HG03442 (cell line): ENCODE data around the gene SERPINH1.

Experiments
- ATAC-seq: cut with Tn5 transposase; IDR thresholded peaks from one replicate; pipeline ENCODE4 v1.9.1; 2021; ENCODE audit warnings: mild to moderate bottlenecking, moderate library complexity; ENCODE audit not compliant: unreplicated experiment

The SERPINH1 gene

DNA sequence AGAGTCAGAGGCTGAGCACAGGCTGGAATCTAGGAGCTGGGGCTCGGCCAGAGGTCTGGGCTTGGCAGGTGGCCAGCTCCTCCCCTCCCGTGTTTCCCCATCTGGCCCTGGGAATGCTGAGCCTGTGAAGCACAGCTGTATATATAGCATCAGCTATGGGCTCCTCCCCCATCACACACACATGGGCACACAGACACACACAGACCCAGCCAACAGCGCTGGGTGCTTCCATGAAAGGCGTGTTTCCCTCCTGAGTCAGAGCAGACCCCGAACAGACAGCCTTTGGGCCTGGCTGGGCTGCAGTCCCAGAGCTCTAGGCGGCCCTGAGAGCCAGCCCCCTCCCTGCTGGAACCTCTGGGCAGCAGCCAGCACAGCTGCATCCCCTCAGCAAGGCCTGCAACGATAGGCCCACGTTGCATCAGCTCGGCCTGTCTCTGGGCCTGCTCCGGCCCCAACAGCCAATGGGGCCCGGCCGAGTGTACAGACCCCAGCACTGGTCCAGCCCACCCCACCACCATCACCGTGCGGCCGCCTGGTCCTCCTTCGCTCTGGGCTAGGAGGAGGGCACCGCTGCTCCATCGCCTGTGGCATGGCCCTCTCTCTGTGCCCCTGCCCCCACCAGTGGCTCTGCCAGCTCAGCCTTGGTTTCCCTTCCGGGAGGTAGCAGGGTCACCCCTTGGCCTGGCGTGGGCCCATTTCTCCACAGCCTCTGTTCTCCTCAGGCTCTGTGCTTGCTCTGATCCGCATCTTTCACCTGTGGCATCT is 7.6 kb upstream of the SERPINH1 start:
- no peak for ATAC-seq

DNA sequence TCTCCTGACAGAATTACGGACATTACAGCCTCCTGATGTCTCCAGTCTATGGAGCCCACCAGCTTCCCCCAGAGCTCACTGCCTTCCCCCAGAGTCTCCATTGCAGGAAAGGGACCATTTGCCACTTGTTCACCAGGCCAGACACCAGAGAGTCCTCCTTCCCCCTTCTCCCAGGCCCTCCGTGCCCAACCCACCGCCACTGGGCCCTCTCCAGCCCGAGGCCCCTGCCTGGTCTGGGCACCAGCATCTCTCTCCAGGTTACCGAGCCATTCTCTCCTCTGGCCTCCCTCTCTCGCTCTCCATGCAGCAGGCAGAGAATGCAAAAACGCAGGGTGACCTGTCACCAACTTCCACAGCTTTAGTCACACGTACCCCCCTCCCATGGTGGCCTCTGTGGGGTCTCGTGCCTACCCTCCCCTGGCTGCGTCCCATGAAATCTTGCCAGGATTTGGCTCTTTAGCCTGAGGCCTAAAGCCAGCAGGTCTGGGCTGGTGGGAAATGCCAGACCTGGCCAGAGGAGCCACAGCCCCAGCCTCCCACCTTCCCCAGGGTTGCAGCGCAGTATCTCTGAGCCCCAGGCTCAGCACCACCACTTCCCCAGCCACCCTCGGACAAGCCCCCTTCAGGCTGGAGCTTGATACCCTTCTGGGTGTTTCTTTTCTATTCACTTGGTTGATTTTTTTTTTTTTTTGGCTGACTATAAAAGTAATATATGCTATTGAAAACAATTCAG is 6.8 kb upstream of the SERPINH1 start:
- ATAC-seq = no peak

DNA sequence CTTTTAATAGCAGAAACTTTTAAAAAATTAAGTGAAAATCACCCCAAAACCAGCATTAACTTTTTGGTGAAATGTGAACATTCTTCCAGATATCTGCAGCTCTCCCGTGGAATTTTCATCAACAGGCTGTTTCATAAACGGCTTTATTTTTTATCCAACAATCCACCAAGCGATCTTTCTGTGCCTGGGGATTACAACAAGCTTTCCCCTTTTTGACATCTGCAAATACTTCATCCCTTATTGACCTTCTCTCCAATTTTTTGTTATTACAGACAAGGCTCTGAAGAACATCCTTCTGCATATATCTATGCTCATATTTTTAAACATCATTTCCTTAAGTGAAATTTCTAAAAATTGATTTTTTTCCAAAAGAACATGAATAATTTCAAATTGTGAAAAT is 5.8 kb upstream of the SERPINH1 start:
- ATAC-seq = no peak

- ATAC-seq = no peak
Observed at GRCh38 chr11:75557666-75558494, 4.2 kb upstream of the SERPINH1 start.

- no peak for ATAC-seq
Observed at GRCh38 chr11:75558939-75559843, 2.9 kb upstream of the SERPINH1 start.

DNA sequence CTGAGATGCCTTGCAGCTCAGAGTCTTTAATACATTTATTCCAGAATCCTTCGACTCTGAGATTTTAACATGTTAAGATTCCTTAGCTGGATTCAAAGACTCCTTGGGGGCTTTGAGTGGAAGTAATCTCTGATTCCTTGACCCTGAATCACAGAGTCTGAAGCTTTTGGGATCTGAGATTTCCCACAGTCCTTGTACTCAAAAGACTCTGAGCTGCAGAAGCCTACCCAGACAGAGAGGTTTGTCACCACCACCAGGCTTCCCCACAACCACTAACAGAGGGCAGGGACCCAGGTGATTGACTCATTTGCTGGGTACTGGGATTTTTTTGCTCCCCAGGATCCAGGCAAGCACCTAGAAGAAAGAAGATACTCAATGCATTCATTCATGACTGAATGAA is 1.4 kb upstream of the SERPINH1 start:
- no peak for ATAC-seq

DNA sequence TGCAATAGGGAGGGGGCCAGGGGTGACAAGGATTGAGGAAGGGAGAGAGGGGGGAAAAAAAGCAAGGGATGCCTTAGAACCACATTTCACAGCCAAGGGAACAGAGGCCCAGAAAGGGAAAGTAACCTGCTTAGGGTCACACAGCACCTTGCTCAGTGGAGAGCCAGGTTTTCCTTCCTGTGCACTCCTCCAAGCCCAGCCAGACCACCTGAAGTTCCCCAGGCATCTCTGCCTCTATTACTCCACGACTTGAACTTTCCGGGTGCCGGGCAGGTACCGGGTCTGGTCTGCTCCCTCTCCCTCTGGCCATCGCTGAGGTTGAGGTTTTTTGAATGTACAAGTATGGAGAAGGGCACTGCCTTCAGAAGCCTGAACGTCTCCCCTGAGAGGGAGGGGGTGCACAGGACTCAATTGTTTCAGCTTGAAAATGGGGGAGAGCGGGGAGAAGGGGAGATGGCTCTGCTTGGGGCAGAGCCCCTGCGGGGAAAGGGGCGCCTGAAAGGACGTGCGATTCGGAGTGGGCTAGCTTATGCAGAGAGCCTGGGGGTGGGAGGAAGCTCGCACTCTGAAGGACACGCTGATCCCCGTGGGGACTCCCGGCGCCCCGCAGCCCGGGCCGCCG is 516 bp upstream of the SERPINH1 start:
- ATAC-seq = no peak

DNA sequence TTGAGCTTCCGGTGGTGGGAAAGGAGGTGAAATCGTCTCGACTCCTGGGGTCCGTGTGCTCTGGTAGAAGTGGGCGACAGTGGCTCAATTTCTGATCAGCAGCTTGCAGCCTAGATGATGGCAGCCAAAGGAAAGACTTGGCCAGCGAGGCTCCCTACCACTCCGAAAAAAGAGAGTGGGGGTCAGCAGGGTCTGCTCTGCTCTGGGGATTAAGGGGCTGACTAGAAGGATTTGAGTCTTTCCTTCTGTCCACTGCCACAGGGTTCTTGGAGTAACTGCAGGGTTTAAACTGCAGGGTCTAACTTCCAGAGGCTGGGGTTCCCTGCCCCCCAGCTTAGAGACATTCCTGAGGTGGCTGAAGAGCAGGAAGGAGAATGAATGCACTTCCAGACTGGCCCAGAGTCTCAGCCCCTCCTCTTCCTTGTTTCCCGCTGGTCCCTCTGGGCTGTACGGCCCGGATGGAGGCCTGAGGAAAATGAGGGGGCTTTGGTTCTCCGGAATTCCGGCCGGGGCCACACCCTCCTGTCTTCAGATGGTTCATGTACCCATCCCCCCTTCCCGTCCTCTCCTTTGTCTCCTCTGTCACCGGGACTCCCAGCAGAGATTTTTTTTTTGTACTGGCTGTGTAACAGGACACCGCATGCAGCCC is 907 bp downstream of the SERPINH1 start:
- no peak for ATAC-seq

DNA sequence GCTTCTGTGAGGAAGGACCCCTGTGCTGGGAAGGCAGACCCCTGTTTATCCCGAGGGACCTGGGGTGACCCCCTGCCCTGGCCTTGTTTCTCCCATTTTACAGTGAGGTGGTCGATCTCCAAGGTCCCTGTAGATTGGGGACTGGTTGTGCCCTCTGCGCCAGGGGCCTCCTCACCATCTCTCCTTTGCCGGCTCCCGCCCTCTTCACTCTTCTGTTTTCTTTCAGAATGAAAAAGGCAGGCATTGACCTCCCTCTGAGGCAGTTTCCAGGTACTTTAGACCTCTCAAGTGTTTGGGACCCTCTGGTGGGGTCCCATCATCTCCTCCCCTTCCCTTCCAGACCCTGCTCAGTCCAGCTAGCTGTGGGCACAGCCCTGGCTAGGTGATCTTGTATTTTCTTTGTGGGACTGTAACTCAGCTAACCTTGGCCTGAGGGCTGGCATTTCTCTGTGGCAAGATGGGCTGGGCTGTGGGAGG is 1.5 kb downstream of the SERPINH1 start:
- ATAC-seq = no peak

GRCh38 chr11:75563978-75564552 is 2.0 kb downstream of the SERPINH1 start:
- no peak for ATAC-seq

DNA sequence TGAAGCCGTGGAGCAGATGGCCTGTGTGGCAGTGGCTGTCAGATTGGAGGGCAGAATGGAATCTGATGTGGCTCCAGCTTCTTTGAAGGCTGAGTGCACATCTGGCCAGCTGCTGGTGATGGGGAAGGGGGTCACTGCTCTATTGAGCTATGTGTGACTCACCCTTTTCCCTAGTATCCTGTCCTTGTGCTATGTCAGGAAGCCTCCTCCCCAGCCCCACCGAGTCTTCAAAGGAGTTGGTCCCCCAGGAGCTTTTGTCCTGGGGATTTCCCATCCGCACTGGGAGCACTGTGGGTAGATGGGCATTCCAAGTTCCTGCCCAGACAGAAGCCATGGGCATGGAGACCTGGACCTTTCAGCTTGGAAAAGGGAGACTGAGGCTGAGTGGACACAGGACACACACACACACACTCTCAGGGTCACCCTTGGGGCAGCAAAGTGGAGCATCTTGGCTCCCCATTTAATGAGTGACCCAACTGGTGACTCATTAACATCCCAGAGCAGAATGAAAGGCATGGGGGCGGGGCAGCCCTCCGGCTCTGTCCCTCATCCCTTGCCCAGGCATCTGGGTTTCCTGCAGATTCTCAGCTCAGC is 3.3 kb downstream of the SERPINH1 start:
- ATAC-seq = no peak

DNA sequence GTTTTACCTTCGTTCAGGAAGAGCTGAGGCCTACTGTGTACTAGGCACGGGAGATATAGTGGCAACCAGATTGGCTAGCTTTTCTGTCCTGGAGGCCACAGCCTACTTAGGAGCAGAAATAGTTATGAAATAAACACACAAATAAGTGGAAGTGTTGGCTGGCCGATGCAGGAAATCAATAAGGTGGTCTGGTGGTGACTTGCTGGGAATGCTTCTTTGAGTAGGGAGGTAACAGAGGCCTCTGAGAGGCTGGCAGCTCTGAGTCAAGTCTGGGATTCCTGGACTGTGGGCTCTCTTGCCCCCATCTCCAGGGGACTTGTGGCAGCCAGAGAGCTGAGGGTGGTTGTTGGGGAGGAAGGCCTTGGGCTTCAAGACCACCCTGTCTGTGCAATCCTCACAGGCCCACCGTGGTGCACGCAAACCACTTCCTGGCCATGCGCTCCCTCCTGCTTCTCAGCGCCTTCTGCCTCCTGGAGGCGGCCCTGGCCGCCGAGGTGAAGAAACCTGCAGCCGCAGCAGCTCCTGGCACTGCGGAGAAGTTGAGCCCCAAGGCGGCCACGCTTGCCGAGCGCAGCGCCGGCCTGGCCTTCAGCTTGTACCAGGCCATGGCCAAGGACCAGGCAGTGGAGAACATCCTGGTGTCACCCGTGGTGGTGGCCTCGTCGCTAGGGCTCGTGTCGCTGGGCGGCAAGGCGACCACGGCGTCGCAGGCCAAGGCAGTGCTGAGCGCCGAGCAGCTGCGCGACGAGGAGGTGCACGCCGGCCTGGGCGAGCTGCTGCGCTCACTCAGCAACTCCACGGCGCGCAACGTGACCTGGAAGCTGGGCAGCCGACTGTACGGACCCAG is 4.1 kb downstream of the SERPINH1 start:
- ATAC-seq = no peak

DNA sequence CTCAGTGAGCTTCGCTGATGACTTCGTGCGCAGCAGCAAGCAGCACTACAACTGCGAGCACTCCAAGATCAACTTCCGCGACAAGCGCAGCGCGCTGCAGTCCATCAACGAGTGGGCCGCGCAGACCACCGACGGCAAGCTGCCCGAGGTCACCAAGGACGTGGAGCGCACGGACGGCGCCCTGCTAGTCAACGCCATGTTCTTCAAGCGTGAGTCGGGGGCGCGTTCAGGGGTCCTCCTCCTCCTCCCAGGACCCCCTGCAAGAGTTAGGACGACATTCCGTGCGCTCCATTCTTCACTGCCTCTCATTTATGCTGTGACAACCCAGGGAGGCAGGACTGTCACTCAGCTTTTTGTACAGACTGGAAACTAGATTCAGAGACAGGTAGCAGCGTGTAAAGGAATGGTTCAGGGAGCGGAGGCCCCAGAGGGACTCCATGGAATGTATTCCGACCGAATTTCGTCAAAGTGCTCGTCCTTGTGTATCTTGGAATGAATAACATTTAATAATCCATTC is 4.8 kb downstream of the SERPINH1 start:
- ATAC-seq = no peak

DNA sequence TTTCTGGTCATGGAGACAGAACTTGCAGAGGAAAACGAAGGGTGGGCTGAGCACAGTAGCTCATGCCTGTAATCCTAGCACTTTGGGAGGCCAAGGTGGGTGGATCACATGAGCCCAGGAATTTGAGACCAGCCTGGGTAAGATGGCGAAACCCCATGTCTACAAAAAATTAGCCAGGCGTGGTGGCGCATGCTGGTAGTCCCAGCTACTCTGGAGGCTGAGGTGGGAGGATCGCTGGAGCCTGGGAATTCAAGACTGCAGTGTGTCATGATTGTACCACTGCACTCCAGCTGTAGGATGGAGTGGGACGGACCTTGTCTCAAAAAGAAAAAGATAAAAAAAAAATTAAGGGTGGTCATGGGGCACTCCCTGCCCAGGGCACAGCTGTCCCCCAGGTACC is 5.9 kb downstream of the SERPINH1 start:
- ATAC-seq = no peak

GRCh38 chr11:75568616-75569219 is 6.7 kb downstream of the SERPINH1 start:
- ATAC-seq = no peak

- no peak for ATAC-seq
Observed at GRCh38 chr11:75570559-75571139, 8.6 kb downstream of the SERPINH1 start.

DNA sequence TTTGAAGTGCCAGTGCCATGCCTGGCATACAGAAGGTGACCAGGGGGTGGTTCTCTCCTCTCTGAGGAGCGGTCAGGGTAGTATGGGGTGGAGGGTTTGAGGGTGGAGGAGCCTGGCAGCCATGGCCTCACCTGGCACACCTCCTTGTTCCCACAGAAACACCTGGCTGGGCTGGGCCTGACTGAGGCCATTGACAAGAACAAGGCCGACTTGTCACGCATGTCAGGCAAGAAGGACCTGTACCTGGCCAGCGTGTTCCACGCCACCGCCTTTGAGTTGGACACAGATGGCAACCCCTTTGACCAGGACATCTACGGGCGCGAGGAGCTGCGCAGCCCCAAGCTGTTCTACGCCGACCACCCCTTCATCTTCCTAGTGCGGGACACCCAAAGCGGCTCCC is 9.6 kb downstream of the SERPINH1 start:
- no peak for ATAC-seq
